Retinal pigment epithelial cell (primary cell): ENCODE results near the gene PBX1.
A peak's percentile ranks its signal among the peaks of the same experiment; 100 is the strongest.

Experiments used
- DNase-seq: peaks from one replicate; pipeline ENCODE4 v3.0.0-alpha.2; 2010; ENCODE audit warnings: low read depth
- H3K4me3 ChIP-seq: 2 replicates; pipeline ENCODE4 v1.5.1; 2011; ENCODE audit warnings: mild to moderate bottlenecking, low read length, control low read depth, moderate library complexity
- CTCF ChIP-seq: conservative IDR thresholded peaks from 2 replicates; pipeline ENCODE4 v1.5.1; 2011; ENCODE audit warnings: low read depth, low read length, control low read depth, inconsistent platforms

Gene PBX1

DNA sequence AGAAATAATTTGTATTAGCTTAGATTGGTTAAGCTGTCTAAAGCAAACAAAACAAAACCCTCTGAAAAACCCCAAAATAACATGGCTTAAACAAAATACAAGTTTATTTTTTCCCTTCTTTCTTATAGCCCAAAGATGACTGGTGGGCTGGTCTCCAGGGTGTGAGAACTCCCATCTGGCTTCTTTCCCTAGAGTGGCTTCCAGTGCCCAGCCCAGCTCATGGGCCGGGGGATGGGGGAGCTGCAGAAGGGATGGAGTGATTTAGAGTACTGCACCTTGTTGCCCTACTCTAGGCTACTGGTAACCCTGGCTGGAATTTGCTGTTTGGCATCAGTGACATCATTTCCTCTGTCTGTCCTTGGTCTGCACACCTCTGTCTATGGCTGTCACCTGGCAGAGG lies 223.0 kb downstream of the PBX1 start:
- no peak overlapping the region for H3K4me3 ChIP-seq
- no peak for DNase-seq
- no peak for TF ChIP-seq CTCF

DNA sequence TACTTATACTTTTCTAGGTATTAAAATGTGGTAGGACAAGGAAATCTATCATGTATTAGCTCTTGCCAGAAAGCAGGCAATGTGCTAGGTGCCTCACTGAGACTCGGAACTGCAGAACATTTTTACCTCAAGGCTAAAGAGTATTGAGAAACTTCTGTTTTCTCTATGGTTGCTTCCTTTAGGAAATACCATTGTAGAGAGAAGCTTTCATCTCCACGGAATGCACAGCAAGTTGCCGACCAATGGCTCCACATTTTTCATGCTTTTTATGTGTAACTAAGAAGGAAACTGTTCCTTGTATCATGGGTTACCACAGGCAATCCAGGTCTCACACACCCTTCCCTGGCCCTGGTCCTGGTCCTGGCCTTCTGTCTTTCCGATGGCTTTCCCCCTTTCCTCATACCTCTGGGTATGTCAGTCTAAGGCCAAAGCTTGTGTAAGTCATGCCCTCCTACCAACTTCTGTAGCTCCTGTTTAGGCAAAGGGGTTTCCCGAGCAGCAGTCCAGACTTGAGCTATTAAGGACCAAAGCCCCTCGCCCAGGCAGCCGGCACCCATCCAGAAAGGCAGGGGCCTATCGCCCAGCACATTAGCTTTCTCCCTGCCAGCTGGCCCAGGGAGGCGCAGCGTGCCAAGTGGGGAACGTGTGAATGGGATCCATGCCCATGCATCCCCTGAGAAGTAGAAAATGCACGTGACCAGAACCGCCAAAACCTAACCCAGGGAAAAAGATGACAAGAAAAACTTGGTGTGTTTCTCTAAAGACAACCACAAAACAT lies 225.0 kb downstream of the PBX1 start:
- H3K4me3 ChIP-seq = no peak overlapping the region
- no peak for TF ChIP-seq CTCF
- no peak for DNase-seq

GRCh38 chr1:164784960-164785359 lies 226.0 kb downstream of the PBX1 start:
- TF ChIP-seq CTCF = no peak
- no peak for DNase-seq
- H3K4me3 ChIP-seq = no peak overlapping the region

DNA sequence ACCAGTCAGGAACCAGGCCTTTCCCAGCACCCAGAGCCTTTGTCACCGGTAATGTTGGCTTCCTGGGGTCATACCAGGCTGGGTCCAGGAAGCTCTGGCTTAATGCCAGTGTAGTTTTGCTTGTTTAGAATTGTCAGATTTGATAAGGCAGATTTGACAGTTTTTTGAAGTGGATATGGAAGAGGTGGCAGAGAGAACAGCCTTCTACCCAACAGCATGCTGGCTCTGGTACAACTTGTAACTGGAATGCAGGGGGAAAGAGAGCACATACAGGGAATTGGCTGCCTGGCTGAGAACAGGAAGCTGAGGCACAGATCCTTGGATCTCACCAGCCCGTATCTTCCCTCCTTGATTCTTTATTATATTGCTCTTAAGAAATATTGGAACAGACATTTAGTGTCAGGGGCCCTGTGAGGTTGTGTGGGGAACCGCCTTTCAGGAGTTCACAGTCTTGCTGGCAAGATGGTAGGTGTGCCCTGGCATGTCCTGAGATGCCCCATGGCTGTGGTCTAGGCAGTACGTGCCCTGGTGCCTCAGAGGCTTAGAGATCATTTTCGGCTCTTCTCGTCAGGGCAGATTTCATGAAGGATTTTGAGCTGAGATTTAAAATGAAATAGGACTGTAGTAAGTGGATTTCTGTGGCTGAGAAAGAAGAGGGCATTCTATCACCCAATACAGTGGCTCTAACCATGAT lies 227.0 kb downstream of the PBX1 start:
- no peak for DNase-seq
- H3K4me3 ChIP-seq = no peak overlapping the region
- TF ChIP-seq CTCF = no peak

GRCh38 chr1:164786980-164787833 lies 228.2 kb downstream of the PBX1 start:
- no peak overlapping the region for H3K4me3 ChIP-seq
- TF ChIP-seq CTCF = peak; percentile 96
- no peak for DNase-seq

DNA sequence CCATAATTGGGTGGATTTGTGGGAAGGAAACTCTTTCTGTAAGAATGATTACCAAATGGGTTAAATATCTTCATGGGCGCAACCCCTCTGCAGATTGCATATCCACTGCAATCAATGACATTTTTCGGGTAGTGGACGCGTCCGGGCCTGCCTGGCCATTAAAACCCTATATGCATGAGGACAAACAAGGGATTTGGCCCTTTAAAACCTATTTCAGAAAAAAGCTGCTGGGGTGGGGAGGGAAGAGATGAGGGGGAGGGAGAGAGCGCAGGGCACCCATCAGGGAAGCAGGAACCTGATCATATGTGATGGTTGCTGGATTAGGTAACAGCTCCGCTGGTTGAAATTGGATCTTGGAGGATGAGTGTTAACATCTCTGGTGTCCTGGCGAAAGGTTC lies 228.8 kb downstream of the PBX1 start:
- DNase-seq = no peak
- no peak for TF ChIP-seq CTCF
- no peak overlapping the region for H3K4me3 ChIP-seq
